ENCODE results near the gene ZNF277. TPM values are rescaled to one million over a fixed set of nuclear protein-coding genes. Genes with fewer than 3 reads are reported as not detected.

The ZNF277 gene, protein sequence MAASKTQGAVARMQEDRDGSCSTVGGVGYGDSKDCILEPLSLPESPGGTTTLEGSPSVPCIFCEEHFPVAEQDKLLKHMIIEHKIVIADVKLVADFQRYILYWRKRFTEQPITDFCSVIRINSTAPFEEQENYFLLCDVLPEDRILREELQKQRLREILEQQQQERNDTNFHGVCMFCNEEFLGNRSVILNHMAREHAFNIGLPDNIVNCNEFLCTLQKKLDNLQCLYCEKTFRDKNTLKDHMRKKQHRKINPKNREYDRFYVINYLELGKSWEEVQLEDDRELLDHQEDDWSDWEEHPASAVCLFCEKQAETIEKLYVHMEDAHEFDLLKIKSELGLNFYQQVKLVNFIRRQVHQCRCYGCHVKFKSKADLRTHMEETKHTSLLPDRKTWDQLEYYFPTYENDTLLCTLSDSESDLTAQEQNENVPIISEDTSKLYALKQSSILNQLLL
- total RNA-seq (2014; rRNA removed; shearing (Covaris generic)), result 29.0 and 29.7 TPM in 2 replicates

GRCh38 chr7:112206238-112206990 is at the start of gene ZNF277, which contains the start of gene DOCK4:
Gene ZNF277, plus strand, starts transcription at chr7:112206695. Its CDS starts 22 bp downstream, at chr7:112206717.
Gene DOCK4, minus strand, starts transcription at chr7:112206399. Its CDS starts 261 bp downstream, at chr7:112206138.
- H3K27me3 ChIP-seq, result no peaks in the 10 kb centered on the region
- H3K9me3 ChIP-seq (replicated peaks), result no peaks in the 10 kb centered on the region
- peak within 1 kb of the TSS; percentile 39 for H3K27ac ChIP-seq
- H3K4me3 ChIP-seq, result peak within 1 kb of the TSS; percentile 83
- DNase-seq, result peak; percentile 99 to 100
- H3K4me1 ChIP-seq, result no peaks in the 10 kb centered on the region
- H3K36me3 ChIP-seq, result no peaks in the 10 kb centered on the region

DNA sequence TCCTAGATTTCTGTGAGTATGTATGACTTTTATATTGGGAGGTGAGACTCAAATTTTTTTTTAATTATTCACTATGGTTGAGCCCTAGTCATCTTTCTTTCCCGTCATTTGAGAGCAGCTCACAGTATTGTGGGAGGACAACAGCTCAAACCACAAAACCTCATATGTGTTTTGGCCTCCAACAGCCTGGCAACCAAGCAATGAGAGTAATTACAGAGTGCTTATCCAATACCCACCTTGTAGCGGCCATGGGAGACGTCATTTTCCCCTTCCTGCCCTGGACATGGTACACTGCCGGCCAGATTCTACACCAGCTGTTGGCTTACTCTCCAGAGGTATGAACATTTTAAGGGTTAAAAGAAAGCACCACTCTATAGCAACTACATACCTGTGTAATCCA is 49.4 kb upstream of the ZNF277 start:
- H3K27me3 ChIP-seq, result no peaks in the 10 kb centered on the region
- H3K9me3 ChIP-seq (replicated peaks), result no peaks in the 10 kb centered on the region
- no peaks in the 10 kb centered on the region for H3K36me3 ChIP-seq
- no peak overlapping the region for H3K27ac ChIP-seq
- no peak overlapping the region for H3K4me3 ChIP-seq
- peaks cover 4% of the 10 kb centered on the region for H3K4me1 ChIP-seq
- peak; percentile 41 to 59 for DNase-seq

GRCh38 chr7:112159351-112159750 is 47.1 kb upstream of the ZNF277 start:
- Histone ChIP-seq H3K9me3 (replicated peaks) (no peaks in the 10 kb centered on the region), H3K4me3 (no peak overlapping the region), H3K27me3 (no peaks in the 10 kb centered on the region), H3K27ac (no peak overlapping the region), H3K4me1 (peaks cover 6% of the 10 kb centered on the region), H3K36me3 (no peaks in the 10 kb centered on the region)
- no peak for DNase-seq

GRCh38 chr7:112160130-112160770 is 46.2 kb upstream of the ZNF277 start:
- Histone ChIP-seq H3K36me3 (no peaks in the 10 kb centered on the region), H3K4me3 (no peak overlapping the region), H3K4me1 (peaks cover 6% of the 10 kb centered on the region), H3K27me3 (no peaks in the 10 kb centered on the region), H3K27ac (no peak overlapping the region), H3K9me3 (replicated peaks) (no peaks in the 10 kb centered on the region)
- no peak for DNase-seq

DNA sequence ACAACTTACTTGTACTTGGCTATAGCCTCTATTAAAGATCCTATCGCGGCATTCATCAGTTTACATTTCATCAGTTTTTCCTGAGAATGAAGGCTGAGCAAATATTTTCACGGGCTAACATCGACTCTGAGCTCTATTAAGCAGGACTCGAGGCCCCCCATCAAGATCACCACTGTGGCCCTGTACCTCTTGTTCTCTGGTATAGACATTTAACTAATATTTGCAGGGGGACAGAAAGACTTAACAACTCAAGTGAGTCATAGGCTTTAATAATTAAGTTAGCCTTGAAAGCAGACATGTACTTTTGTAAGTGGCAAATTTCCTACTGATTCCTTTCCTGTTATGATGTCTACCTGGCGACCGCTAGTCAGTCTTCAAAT is 45.7 kb upstream of the ZNF277 start:
- DNase-seq, result no peak
- Histone ChIP-seq H3K36me3 (no peaks in the 10 kb centered on the region), H3K4me3 (no peak overlapping the region), H3K27ac (no peak overlapping the region), H3K27me3 (no peaks in the 10 kb centered on the region), H3K9me3 (replicated peaks) (no peaks in the 10 kb centered on the region), H3K4me1 (peaks cover 6% of the 10 kb centered on the region)

GRCh38 chr7:112161253-112162141 is 45.0 kb upstream of the ZNF277 start:
- H3K27ac ChIP-seq, result no peak overlapping the region
- no peaks in the 10 kb centered on the region for H3K9me3 ChIP-seq (replicated peaks)
- no peak overlapping the region for H3K4me3 ChIP-seq
- DNase-seq, result no peak
- no peaks in the 10 kb centered on the region for H3K36me3 ChIP-seq
- no peaks in the 10 kb centered on the region for H3K27me3 ChIP-seq
- peaks cover 6% of the 10 kb centered on the region for H3K4me1 ChIP-seq

- no peaks in the 10 kb centered on the region for H3K9me3 ChIP-seq (replicated peaks)
- no peak for DNase-seq
- H3K4me1 ChIP-seq, result peaks cover 10% of the 10 kb centered on the region
- H3K36me3 ChIP-seq, result no peaks in the 10 kb centered on the region
- no peak overlapping the region for H3K27ac ChIP-seq
- H3K4me3 ChIP-seq, result no peak overlapping the region
- H3K27me3 ChIP-seq, result no peaks in the 10 kb centered on the region
Observed at GRCh38 chr7:112162142-112162766, 44.2 kb upstream of the ZNF277 start.

DNA sequence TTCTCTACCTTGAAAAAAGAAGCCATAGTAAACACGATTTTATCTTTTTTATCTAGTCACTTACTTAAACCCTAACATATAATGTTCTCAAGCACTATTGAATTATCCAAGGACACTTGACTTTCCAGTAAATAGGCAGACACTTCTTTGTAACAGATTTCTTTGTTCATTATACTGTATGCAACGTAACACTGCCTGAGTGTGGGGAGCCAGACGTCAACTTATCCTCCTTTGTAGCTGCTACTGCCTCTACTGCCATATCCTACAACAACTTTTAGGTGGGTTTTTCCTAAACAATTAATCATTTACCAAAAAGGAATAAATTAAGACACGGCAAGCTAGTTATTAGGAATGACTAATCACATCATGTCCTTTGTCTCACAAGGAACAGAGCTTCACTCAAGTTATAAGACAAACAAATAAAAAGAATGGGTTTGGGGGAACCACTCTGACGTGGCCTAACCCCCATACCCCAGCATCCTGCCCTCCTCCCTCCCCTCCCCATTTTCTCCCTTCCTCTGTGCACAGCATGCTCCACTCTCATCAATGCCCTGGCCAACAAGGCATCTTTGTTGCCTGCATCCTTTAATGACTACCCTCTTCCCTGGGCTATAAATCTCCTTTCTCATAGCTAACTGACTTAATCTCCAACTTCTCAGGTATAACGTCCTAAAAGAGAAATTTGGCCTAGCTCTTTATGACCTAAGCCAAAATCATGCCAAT is 43.5 kb upstream of the ZNF277 start:
- no peaks in the 10 kb centered on the region for H3K27me3 ChIP-seq
- no peaks in the 10 kb centered on the region for H3K36me3 ChIP-seq
- H3K4me1 ChIP-seq, result peaks cover 16% of the 10 kb centered on the region
- no peak overlapping the region for H3K4me3 ChIP-seq
- no peaks in the 10 kb centered on the region for H3K9me3 ChIP-seq (replicated peaks)
- no peak for DNase-seq
- no peak overlapping the region for H3K27ac ChIP-seq

DNA sequence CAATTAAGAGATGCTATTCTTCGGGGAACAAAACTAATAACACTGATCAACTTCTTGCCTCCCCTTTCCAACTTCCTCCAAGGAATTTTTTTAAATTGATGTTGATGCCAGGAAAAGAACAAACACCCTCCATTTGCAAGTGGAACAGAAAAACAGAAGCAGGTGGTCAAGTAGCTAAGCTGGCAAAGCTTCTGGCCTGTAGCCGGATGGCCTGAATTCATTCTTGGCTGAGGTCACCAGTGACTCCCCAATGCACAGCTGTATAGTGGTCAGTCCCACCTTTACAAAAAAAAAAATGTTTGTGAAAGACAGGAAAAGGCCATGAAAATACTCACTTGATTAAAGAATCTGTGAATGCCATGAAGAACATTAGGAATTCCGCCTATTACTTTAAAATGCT is 39.3 kb upstream of the ZNF277 start:
- DNase-seq, result peak; percentile 57 to 62
- Histone ChIP-seq H3K9me3 (replicated peaks) (no peaks in the 10 kb centered on the region), H3K27me3 (no peaks in the 10 kb centered on the region), H3K36me3 (no peaks in the 10 kb centered on the region), H3K27ac (no peak overlapping the region), H3K4me1 (peaks cover 21% of the 10 kb centered on the region), H3K4me3 (no peak overlapping the region)

- no peak overlapping the region for H3K4me3 ChIP-seq
- no peaks in the 10 kb centered on the region for H3K27me3 ChIP-seq
- no peaks in the 10 kb centered on the region for H3K36me3 ChIP-seq
- no peak overlapping the region for H3K27ac ChIP-seq
- H3K9me3 ChIP-seq (replicated peaks), result no peaks in the 10 kb centered on the region
- peaks cover 30% of the 10 kb centered on the region for H3K4me1 ChIP-seq
- no peak for DNase-seq
Observed at GRCh38 chr7:112168915-112169314, 37.6 kb upstream of the ZNF277 start.

DNA sequence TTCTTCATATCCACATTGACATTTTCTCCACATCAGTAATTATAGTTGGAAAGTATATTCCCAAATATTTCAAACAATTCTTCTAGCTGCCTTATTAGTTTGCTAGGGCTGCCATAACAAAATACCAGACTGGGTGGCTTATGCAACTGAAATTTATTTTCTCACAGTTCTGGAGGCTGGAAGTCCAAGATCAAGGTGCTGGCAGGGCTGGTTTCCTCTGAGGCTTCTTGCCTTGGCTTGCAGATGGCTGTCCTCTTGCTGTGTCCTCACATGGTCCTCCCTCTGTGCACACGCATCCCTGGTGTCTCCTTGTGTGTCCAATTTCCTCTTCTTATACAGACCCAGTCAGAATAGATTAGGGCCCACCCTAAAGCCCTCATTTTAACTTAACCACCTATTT is 34.8 kb upstream of the ZNF277 start:
- Histone ChIP-seq H3K27ac (no peak overlapping the region), H3K9me3 (replicated peaks) (no peaks in the 10 kb centered on the region), H3K27me3 (no peaks in the 10 kb centered on the region), H3K4me3 (no peak overlapping the region), H3K4me1 (peaks cover 30% of the 10 kb centered on the region), H3K36me3 (no peaks in the 10 kb centered on the region)
- no peak for DNase-seq

DNA sequence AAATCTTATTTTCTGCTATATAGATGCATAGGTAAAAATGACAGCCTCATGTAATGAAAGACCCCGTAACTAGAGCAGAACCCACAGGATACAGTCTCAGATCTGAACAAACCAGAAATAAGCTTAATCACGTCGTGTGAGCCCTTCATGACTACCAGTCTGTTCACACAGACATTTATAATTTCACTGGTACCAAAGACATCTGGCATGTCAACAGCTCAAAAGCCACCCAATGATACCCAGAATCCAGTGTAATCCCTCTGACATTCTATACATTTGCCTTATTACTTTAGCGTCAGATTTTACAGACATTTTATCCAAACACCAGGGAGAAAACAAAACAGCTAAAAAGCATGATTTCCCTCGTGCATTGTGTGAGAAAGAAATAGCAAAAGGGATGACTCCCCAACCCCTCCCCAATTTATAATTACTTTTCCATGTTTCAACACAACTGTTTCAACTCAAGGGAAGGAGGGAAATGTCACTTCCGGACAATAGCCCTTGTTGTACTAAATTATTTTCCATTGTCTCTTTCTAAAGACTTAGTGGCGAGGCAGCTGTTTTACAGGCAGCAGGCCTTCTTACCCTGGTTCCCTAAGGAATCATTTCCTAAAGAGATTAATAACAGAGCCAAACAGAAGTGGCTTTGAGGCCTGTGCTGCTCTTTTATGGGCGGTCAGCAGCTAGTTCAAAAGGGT is 33.5 kb upstream of the ZNF277 start:
- peak overlapping the region; percentile 58 for H3K27ac ChIP-seq

DNA sequence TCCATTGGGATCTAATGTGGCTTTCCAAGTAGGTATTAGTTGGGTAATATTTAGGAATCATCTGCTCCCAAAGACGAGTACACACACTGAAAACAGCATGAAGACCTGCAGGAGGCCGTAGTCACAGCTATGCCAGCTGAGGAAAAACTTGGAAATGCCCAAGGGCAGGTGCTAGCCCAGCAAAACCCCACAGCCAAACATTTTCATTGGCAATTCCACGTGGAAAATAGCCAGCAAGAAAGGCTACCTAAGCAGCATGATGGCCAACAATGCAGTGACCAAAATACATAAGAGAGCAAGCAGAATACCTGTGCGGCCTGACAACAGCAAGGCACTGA is 33.0 kb upstream of the ZNF277 start:
- H3K4me3 ChIP-seq, result peak overlapping the region; percentile 36
- H3K4me1 ChIP-seq, result peaks cover 17% of the 10 kb centered on the region
- DNase-seq, result no peak
- no peaks in the 10 kb centered on the region for H3K9me3 ChIP-seq (replicated peaks)
- H3K27ac ChIP-seq, result peak overlapping the region; percentile 58
- no peaks in the 10 kb centered on the region for H3K27me3 ChIP-seq
- no peaks in the 10 kb centered on the region for H3K36me3 ChIP-seq

More for the DNA sequence above, 33.5 kb upstream of the ZNF277 start:
- Histone ChIP-seq H3K4me1 (peaks cover 17% of the 10 kb centered on the region), H3K4me3 (peak overlapping the region; percentile 36), H3K27me3 (no peaks in the 10 kb centered on the region), H3K9me3 (replicated peaks) (no peaks in the 10 kb centered on the region), H3K36me3 (no peaks in the 10 kb centered on the region)
- DNase-seq, result peak; percentile 57 to 78

Data from SJCRH30 (cell line).